WERI-Rb-1 (cell line): Measurements from ENCODE around the gene SLC13A5.

Experiments
- DNase-seq: peaks from one replicate; pipeline ENCODE4 v3.0.0-alpha.2; 2020
- H3K27ac ChIP-seq: fragments of 250-450 bp; sonication (Bioruptor Pico); 2 replicates; pipeline ENCODE4 v1.5.1; 2020; ENCODE audit warnings: mild to moderate bottlenecking, moderate library complexity
- H3K27me3 ChIP-seq: fragments of 250-450 bp; sonication (Bioruptor Pico); 2 replicates; pipeline ENCODE4 v1.5.1; 2021; ENCODE audit warnings: mild to moderate bottlenecking, low read depth, moderate library complexity; ENCODE audit not compliant: insufficient read depth, severe bottlenecking
- H3K36me3 ChIP-seq: fragments of 250-450 bp; sonication (Bioruptor Pico); 2 replicates; pipeline ENCODE4 v1.5.1; 2020; ENCODE audit warnings: mild to moderate bottlenecking, moderate library complexity
- H3K4me3 ChIP-seq: 2 replicates; pipeline ENCODE4 v1.5.1; 2011; ENCODE audit warnings: low read depth, mild to moderate bottlenecking, control low read depth, low read length
- H3K9me3 ChIP-seq: fragments of 250-450 bp; sonication (Bioruptor Pico); 2 replicates; pipeline ENCODE4 v1.5.1; 2021; ENCODE audit warnings: mild to moderate bottlenecking, moderate library complexity; ENCODE audit not compliant: severe bottlenecking
- CTCF ChIP-seq: IDR thresholded peaks from 2 replicates; pipeline ENCODE4 v1.5.1; 2011; ENCODE audit warnings: low read depth, mild to moderate bottlenecking, control low read depth, inconsistent platforms, low read length

Gene SLC13A5

GRCh38 chr17:6704470-6705052, 8.6 kb downstream of the SLC13A5 start:
- Histone ChIP-seq H3K27ac (no peak overlapping the region), H3K4me3 (no peak overlapping the region), H3K36me3 (no peaks in the 10 kb centered on the region), H3K27me3 (peaks cover 27% of the 10 kb centered on the region), H3K9me3 (no peaks in the 10 kb centered on the region)
- no peak for DNase-seq
- TF ChIP-seq CTCF, result no peak

DNA sequence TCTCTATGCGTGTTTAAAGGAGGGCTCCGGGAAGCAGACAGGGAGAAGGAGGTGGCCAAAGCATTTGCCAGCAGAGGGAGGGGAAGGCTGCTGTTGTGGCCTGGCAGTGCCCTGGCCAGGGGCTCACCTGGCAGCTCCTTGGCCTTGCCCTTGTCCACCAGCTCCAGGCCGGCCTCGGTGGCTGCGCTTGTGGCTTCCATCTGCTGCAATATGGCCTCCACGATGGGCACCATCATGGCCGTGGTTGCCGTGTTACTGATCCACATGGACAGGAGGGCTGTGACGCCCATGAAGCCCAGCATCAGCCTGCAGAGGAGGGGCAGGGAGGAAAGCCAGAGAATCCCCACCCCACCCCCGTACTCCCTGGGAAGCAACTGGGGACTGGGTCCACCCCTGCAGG, 9.4 kb downstream of the SLC13A5 start:
- H3K4me3 ChIP-seq, result no peak overlapping the region
- no peaks in the 10 kb centered on the region for H3K9me3 ChIP-seq
- H3K27me3 ChIP-seq, result peaks cover 27% of the 10 kb centered on the region
- no peaks in the 10 kb centered on the region for H3K36me3 ChIP-seq
- DNase-seq, result no peak
- no peak overlapping the region for H3K27ac ChIP-seq
- no peak for TF ChIP-seq CTCF

GRCh38 chr17:6702567-6703215, 10.5 kb downstream of the SLC13A5 start:
- no peak for DNase-seq
- no peak overlapping the region for H3K4me3 ChIP-seq
- no peak overlapping the region for H3K27ac ChIP-seq
- no peaks in the 10 kb centered on the region for H3K36me3 ChIP-seq
- H3K27me3 ChIP-seq, result peaks cover 19% of the 10 kb centered on the region
- no peaks in the 10 kb centered on the region for H3K9me3 ChIP-seq
- no peak for TF ChIP-seq CTCF

- peak; percentile 61 for DNase-seq
These were observed 11.4 kb downstream of the SLC13A5 start for GRCh38 chr17:6701719-6702118.

DNA sequence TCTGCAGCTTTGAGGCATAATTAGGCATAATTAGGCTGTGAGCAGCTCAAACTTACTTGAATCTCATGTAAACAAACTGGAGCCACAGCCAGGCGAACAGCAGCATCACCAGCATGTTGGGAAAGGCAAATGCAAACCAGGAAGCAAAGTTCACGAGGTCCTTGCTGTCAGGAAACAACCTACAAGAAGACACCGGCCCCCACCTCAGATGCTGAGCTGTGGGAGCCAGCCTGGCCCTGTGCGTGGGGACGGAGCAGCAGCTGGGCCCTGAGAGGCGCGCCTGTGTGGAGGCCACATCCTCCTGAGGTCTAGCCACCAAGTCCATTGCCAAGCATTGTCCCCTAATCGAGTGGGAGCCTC, 12.2 kb downstream of the SLC13A5 start:
- Histone ChIP-seq H3K27ac (no peak overlapping the region), H3K27me3 (peaks cover 17% of the 10 kb centered on the region), H3K9me3 (no peaks in the 10 kb centered on the region), H3K4me3 (no peak overlapping the region), H3K36me3 (no peaks in the 10 kb centered on the region)
- TF ChIP-seq CTCF, result no peak
- DNase-seq, result no peak

More at GRCh38 chr17:6701719-6702118, 11.4 kb downstream of the SLC13A5 start:
- H3K27ac ChIP-seq, result no peak overlapping the region
- TF ChIP-seq CTCF, result peak; percentile 68
- no peaks in the 10 kb centered on the region for H3K36me3 ChIP-seq
- no peak overlapping the region for H3K4me3 ChIP-seq
- H3K9me3 ChIP-seq, result no peaks in the 10 kb centered on the region
- peaks cover 18% of the 10 kb centered on the region for H3K27me3 ChIP-seq
